K562 (cell line): ENCODE results near the gene REC8. TPM values are rescaled to one million over a fixed set of nuclear protein-coding genes. Genes with fewer than 3 reads are reported as not detected.

Experiments used
- DDX20 ChIP-seq: fragments of 450-650 bp; IDR thresholded peaks from 2 replicates; pipeline ENCODE4 v1.6.1; 2016; ENCODE audit warnings: missing genetic modification characterization, low read depth, mild to moderate bottlenecking, missing compliant biosample characterization, moderate library complexity
- EGR1 ChIP-seq: fragments of 450-650 bp; conservative IDR thresholded peaks from 2 replicates; pipeline ENCODE4 v1.6.1; 2017; ENCODE audit warnings: mild to moderate bottlenecking
- GMEB1 ChIP-seq: fragments of 250-450 bp; sonication (Bioruptor Pico); IDR thresholded peaks from 2 replicates; pipeline ENCODE4 v1.4.0; 2020; ENCODE audit warnings: mild to moderate bottlenecking
- HDAC6 ChIP-seq: IDR thresholded peaks from 2 replicates; pipeline ENCODE4 v1.6.1; 2012; ENCODE audit warnings: low read depth, mild to moderate bottlenecking, control low read depth, inconsistent platforms, low read length, moderate library complexity
- MBD2 ChIP-seq: sonication (generic); IDR thresholded peaks from 2 replicates; pipeline ENCODE4 v1.6.1; 2016; ENCODE audit warnings: low read depth, borderline replicate concordance
- NEUROD1 ChIP-seq: fragments of 150-350 bp; IDR thresholded peaks from 2 replicates; pipeline ENCODE4 v1.6.1; 2014; ENCODE audit warnings: borderline replicate concordance, low read length, low read depth; ENCODE audit not compliant: partially characterized antibody
- NKRF ChIP-seq: fragments of 450-650 bp; IDR thresholded peaks from 2 replicates; pipeline ENCODE4 v1.6.1; 2016; ENCODE audit warnings: borderline replicate concordance
- SIN3B ChIP-seq: fragments of 450-650 bp; IDR thresholded peaks from 2 replicates; pipeline ENCODE4 v1.6.1; 2017; ENCODE audit warnings: low read depth, mild to moderate bottlenecking, moderate library complexity
- SMAD4 ChIP-seq: fragments of 250-450 bp; sonication (Bioruptor Pico); conservative IDR thresholded peaks from 2 replicates; pipeline ENCODE4 v1.8.0; 2021; ENCODE audit warnings: inconsistent platforms, mild to moderate bottlenecking, moderate library complexity
- ZNF518B ChIP-seq: fragments of 250-450 bp; sonication (Bioruptor Pico); IDR thresholded peaks from 2 replicates; pipeline ENCODE4 v1.5.0; 2021; ENCODE audit warnings: mild to moderate bottlenecking, moderate library complexity
- ZNF699 ChIP-seq: fragments of 250-450 bp; sonication (Bioruptor Pico); IDR thresholded peaks from 2 replicates; pipeline ENCODE4 v1.8.0; 2021; ENCODE audit warnings: mild to moderate bottlenecking, moderate library complexity; ENCODE audit not compliant: insufficient replicate concordance
- polyA plus RNA-seq, 8 experiments: library from polyadenylated mRNA; depleted of rRNA in 4 of 8; stranded (reverse) in 5 of 8; unstranded in 3 of 8; fragments of >200 nt; fragmentation: Nextera tagmentation in 2 of 8; fragmentation: Illumina TruSeq in 1 of 8; extraction: Ambion mirVana in 2 of 8; extraction: Trizol in 1 of 8; gene quantifications; 2 replicates each; pipeline versions ENCODE4 v1.2.1 to v1.2.3, GENCODE V29; 2011 to 2014; ENCODE audit warnings: inconsistent platforms in 1 of 8, missing spikeins in 1 of 8
- total RNA-seq, 7 experiments: library from RNA; depleted of rRNA in 6 of 7; stranded (reverse); fragments of >200 nt in 6 of 7; fragmentation: Illumina TruSeq in 2 of 7; extraction: Trizol in 2 of 7; gene quantifications; 2 replicates each; pipeline versions ENCODE4 v1.2.1 to v1.2.3, GENCODE V29; 2011 to 2021; ENCODE audit warnings: low replicate concordance in 1 of 7

REC8 gene
- total and polyA plus RNA-seq, 9 of the 15 experiments (the other 6 are each of a cell fraction or from before 2014, with no cell fraction given): 0.11 to 2.5 (median 0.85) TPM

- TF ChIP-seq NKRF (no peak), NEUROD1 (no peak), SIN3B (no peak), EGR1 (no peak), DDX20 (tag) (no peak), HDAC6 (no peak), MBD2 (no peak), GMEB1 (no peak), SMAD4 (no peak), ZNF699 (no peak), ZNF518B (no peak)
These were observed 14.5 kb upstream of the REC8 start (continued) for GRCh38 chr14:24157331-24157730.
